NCI-H2196 (cell line): ENCODE data around the gene SNHG17.
A peak's percentile ranks its signal among the peaks of the same experiment; 100 is the strongest.
"Not testable (repeated sequence)": the region's sequence is repeated elsewhere in the genome, so short reads cannot be mapped to it uniquely, and the experiment has no call there.

Experiments
- DNase-seq: peaks from one replicate; lab custom pipeline; 2025; ENCODE audit not compliant: unreplicated experiment; lab: John Stamatoyannopoulos, UW

Gene SNHG17

DNA sequence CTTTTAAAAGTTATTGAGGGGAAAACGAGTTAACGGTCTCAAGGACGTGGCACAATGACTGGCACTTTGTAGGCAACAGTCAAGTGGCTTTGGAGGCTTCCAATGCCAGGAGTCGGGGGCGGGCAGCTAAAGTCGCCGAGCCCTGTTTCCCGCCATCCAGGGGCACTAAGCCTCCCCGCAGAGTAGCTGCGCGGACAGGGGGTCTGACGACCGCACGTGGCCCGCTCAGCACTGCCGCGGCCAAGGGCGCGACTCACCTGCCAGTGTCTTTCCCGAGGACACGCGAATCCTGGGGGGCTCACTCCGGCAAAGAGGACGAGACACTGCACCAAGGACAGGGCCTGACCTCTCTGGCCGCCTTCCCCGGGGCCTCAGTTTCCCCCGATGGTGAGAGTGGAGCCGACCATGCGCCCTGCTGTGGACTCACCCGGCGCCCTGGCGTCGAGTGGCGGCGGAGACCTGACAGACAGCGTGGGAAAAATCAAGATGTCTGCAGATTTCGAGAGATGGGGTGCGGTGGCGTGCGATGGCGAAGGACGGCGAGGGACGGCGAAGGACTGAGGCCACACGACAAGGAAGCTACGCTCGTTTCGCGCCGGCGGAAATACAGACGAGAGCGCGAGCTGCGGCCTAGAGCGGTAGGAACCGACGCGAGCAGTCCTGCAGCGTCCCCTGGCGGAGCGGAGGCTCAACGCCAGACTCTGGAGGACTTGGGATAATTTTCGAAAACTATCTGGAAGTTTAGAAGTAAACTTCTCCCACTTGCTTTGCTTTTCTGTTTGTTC, at the start of gene SNHG17:
SNHG17 (minus strand) TSS at position 559 of the 785 bp plus-strand sequence.
- peak; percentile 94 for DNase-seq

DNA sequence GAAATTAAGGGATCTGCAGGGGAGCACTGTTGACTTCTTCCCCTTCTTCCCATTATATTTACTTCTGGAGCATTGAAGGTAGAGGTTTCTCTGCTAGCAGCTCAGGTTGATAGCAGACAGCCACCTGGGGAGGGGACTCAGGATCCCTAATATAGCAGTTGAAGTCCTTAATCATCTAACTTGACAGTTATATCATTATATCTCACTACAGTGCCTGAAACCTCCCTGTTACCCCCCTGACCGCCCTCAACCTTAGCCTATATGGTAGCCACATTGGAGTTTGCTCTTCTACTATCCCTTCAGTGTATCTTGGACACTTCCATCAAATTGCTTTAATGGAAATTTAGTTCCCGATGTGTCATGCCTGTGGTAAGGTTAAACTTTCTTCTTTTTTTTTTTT, 44.5 kb upstream of the SNHG17 start:
- no peak for DNase-seq

DNA sequence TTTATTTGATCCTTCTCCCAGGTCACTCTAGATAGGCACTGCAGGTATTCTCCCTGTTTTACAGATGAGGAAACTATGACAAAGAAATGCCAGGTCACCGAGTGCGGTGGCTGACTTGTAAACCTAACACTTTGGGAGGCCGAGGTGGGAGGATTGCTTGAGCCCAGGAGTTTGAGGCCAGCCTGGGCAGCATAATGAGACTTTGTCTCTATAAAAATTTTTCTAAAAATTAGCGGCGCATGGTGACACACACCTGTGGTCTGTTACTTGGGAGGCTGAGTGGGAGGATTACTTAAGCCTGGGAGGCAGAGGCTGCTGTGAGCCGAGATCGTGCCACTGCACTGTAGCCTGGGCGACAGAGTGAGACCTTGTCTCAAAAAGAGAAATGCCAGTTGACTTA, 42.6 kb upstream of the SNHG17 start:
- DNase-seq, result no peak

DNA sequence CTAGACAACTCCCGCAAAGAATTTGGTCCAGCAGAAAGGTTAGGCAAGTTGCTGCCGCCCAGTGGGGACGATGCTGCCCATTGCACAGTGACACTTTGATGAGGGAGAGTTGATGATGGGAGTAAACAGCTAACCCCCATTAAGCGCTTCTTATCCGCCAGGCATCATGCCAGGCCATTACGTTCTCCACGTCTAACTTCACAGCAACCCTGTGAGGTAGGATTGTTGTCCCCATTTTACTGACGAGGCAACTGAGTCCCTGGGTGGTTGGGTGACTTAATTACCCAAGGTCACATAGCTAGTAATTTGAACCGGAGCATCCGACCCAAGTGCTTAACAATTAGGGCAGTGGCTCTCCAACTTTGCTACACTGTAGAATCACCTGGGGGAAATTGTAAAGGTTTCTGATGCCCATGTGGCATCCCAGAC, 38.3 kb upstream of the SNHG17 start:
- no peak for DNase-seq

DNA sequence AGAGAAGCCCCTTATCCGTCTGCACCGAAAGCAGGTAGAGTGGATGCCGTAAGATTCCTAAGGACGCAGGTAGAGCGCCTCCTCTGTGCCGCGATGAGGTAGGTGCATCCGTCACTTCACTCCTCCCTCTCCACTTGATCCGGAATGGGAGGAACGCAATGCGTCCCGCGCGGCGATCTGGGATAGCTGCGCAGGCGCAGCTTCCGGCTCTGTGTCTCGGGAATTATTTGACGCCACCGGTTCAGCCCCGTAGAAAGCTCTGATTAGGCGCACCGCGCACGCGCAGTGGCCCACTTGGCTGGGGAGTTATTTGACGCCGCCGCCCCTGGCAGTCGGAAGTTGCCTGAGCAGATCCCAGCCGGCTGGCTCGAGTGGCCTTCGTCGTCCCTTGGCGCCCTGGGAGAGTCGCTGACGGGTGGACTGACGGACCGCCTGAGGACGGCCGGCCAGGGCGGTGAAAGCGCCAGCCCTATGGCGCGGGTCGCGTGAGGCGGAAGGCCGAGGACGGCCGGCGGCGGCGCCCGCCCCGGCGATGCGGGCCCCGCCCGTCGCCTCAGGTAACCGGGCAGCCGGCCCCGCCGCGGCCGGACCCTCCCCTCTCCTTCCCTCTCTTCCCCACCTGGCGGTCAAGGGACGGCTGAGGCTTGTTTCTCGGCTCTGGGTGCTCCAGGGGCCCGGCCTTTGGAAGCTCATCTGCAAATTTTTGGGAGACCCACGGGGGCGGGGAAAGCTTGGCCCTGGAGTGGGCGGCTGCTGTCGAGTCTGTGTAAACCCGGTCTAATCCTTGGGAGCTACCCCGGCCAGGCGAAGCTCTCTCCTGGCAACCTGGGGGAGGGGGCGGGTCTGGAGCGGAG, 37.6 kb upstream of the SNHG17 start, which contains the start of gene RALGAPB:
RALGAPB (plus strand) TSS at position 331 of the 854 bp plus-strand sequence. CDS start 15,590 bp downstream, outside the sequence.
- peak; percentile 100 for DNase-seq

DNA sequence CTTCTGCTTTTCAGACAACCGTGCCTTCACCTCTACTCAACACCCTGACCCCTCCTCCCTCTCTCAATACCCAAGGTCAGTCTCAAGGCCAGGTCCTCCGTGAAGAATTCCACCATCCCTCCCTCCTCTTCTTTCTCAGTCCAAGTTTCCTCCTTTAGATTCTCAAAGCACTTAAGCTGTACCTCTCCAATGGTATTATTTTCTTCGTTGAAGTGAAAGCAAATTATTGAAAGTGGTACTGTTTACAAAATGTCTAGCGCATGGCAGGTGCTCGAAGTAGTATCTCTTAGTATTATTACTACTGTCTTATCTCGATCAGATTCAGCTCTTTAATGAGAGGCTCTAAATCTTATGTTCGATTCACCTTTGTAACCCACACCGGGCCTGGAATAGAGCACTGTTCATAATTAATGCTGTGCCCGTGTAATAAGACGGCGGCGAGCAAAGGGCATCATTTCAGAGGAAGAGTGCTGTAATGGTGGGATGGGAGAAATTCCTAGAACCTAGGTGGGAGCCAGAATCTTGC, 36.9 kb upstream of the SNHG17 start:
- DNase-seq, result no peak

DNA sequence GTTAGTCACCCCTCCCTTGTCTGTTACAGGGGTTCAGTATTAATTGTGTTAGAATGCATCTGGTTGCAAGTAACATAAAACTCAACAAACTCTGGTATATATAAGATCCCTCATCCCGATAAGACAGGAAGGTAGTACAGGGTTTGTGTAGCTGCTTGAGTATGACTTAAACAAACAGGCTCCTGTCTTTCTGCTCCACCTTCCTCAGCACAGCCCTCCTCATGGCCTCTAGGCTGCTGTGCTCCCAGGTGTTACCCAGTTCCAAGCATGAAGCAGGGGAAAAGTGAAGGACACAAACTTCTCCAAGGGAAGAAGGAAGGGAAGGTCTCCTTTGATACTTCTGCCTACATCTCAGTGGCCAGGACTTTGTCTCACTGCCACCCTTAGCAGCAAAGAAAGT, 36.1 kb upstream of the SNHG17 start:
- DNase-seq, result no peak

DNA sequence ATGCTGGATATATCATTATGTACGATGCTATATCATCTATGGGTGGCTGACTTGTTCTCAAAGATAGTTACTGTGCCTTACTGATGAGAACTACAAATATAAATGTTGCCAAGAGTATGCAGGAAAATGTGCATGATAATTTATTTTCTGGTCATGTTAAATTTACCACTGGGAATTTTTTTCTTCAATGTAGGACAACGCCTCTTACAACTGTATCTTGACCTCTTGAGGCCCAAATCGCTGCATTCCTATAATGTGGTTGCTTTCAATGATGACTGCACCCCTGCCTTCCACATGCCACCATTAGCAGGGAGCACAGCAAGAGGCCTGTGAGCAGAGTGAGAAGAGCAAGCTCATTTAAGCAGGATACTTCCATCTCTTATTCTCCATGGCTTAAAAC, 31.9 kb upstream of the SNHG17 start:
- no peak for DNase-seq

DNA sequence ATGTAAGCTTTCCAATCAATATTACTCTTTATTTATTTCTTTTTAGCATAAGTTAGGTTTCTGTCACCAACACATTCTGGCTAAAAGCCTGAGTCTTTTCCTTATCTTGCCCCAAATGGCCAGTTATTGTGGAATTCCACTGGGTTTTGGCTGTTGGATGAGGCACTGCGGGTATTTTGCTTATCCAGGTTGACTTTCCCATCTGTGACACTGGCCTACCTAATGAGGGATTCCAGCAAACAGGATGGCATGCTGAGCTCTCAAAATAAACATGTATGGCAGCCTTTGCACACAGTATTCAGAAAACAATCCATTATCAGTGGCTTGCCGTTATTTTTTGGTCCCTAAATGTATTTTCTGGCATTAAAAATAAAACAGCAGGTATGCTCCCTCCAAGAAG, 31.0 kb upstream of the SNHG17 start:
- no peak for DNase-seq

DNA sequence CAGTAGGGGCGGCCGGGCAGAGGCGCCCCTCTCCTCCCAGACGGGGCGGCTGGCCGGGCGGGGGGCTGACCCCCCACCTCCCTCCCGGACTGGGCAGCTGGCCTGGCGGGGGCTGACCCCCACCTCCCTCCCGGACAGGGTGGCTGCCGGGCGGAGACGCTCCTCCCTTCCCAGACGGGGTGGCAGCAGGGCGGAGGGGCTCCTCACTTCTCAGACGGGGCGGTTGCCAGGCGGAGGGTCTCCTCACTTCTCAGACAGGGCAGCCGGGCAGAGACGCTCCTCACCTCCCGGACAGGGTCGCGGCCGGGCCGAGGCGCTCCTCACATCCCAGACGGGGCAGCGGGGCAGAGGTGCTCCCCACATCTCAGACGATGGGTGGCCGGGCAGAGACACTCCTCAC, 26.4 kb upstream of the SNHG17 start:
- DNase-seq, result not testable (repeated sequence)

DNA sequence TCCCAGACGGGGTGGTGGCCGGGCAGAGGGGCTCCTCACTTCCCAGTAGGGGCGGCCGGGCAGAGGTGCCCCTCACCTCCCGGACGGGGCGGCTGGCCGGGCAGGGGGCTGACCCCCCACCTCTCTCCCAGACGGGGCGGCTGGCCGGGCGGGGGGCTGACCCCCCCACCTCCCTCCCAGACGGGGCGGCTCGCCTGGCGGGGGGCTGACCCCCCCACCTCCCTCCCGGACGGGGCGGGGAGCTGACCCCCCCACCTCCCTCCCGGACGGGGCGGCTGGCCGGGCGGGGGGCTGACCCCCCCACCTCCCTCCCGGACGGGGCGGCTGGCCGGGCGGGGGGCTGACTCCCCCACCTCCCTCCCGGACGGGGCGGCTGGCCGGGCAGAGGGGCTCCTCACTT, 26.0 kb upstream of the SNHG17 start:
- not testable (repeated sequence) for DNase-seq

DNA sequence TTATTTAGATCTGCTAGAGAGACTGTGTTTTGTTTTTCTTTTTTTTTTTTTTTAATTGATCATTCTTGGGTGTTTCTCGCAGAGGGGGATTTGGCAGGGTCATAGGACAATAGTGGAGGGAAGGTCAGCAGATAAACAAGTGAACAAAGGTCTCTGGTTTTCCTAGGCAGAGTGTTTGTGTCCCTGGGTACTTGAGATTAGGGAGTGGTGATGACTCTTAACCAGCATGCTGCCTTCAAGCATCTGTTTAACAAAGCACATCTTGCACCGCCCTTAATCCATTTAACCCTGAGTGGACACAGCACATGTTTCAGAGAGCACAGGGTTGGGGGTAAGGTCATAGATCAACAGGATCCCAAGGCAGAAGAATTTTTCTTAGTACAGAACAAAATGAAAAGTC, 25.5 kb upstream of the SNHG17 start:
- DNase-seq, result not testable (repeated sequence)

DNA sequence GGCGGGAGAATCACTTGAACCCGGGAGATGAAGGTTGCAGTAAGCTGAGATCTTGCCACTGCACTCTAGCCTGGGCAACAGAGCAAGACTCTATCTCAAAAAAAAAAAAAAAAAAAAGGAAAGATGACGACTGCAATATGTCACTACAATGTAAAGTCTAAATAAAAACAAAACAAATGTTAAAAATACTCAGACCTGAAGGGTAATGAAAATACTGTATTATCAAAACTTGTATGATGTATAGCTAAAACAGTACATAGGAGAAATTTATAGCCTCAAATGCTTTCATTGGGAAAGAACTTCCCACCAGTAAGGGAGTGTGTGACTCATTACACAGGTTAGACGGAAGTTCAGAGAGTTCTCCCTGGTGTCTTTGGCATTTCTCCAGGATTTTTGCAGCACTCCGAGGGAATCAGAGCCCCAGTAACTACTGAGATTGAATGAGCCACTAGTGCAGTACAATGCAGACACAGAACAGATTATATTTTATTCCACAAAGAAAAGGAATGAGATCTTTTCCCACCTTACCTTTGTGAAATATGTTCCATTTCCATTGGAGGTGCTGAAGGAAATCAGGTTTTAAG, 25.0 kb upstream of the SNHG17 start:
- peak; percentile 80 for DNase-seq

DNA sequence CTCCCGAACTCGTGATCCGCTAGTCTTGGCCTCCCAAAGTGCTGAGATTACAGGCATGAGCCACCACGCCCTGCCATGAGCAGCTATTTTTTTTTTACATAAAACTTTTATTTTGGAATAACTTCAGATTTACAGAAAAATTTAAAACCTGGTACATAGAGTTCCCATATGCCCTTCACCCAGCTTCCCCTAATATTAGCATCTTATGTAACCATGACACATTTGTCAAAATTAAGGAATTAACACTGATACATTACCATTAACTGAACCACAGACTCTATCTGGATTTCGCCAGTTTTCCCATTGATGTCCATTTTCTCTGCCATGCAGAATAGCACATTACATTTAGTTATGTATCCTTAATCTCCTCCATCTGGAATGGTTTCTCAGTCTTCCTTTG, 23.2 kb upstream of the SNHG17 start:
- DNase-seq, result no peak

DNA sequence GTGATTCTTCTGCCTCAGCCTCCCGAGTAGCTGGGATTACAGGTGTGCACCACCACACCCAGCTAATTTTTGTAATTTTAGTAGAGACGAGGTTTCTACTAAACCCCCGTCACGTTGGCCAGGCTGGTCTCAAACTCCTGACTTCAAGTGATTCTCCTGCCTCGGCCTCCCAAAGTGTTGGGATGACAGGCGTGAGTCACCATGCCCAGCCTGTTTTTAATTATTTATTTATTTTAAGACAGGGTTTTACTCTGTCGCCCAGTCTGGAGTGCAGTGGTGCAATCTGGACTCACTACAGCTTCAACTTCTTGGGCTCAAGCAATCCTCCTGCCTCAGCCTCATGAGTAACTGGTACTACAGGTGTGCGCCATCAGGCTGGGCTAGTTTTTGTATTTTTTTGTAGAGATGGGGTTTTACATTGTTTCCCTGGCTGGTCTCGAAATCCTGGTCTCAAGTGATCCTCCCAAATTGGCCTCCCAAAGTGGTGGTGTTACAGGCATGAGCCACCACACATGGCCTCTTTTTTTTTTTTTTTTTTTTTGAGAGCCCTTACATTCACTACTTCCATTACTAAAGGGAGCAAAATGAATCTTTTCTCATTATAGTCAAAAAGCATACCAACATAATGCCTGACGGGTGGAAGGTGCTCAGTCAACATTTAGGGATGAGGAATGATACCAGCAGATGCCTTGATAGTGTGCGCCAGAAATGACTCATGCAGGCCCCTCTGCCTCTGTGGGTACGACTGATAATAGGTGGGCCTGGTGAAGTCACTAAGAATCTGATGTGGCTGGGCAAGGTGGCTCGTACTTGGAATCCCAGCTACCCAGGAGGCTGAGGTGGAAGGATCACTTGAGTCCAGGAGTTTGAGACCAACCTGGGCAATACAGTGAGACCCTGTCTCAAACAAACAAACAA, 19.7 kb upstream of the SNHG17 start:
- no peak for DNase-seq

DNA sequence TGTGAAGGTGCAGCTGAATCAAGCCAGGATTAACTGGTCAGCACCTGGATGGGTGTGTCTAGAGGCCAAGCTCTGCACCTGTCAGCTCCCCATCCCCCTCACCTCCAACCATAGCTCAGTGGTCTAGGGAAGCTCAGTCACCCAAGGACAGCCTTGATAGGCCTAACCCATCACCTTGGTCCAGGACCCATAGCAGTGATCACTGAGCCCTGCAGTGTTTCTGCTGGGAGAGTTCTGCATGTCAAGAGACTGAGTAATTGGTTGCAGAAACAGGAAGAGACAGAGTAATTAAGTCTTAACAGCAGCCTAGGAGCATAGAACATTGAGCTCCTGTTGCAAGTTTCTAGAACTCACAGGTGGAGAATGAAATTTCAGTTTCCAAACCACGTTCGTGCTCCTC, 18.8 kb upstream of the SNHG17 start:
- DNase-seq, result no peak

DNA sequence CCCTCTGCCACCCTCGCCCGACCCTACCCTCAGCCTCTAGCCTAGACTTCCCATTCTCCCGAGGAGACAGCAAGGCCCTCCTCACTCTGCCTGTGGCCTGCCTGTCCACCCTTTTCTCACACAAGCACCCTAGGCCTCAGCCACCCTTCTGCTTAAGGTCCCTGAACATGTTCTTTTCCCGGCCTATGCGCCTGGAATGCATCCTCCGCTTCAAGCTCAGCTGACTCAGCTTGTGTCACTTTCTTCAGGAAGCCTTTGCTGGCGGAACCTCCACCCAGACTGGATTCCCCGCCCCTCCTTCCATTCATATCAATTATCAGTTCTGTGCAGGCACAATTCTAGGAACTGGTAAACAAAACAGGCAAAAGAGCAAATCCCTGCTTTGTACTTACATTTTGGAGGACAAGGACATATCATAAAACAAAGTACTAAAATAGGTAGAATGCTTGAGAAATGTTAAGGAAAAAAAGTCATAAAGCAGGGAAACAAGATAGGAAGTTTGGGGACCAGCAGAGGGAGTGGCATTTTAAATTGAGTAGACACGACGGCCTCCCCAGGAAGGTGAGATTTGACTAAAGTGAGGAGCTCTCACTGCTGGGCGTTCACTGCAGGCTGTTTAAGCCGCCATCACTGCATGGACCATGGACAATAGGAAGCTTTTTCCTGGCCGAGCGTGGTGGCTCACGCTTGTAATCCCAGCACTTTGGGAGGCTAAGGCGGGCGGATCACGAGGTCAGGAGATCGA, 17.9 kb upstream of the SNHG17 start:
- DNase-seq, result no peak

DNA sequence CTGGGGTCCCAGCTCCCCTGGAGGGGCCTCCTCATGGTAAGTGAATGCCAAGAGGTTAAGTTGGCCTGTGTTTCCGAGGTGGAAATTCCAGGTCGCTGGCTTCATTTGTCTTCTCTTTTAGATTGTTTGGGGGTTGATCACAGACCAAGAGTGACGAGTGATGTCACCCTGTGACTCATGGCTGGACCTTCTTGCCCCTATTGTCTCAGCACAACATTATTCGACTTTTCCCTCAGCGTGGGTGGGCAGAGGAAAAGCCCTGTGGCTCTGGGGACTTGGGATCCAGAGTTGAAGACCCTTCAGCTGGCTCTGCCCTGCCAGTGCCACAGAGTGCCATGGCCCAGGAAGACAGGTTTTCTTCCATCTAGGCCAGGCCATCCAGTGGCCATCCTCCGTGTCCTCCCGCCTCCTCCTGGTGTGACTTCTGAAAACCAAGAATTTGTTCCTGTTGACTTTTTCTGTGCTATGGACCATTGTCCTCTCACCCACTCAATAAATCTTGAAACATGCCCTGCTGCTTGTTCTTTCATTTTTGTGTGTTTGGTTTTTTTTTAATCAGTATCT, 15.4 kb upstream of the SNHG17 start:
- DNase-seq, result no peak

DNA sequence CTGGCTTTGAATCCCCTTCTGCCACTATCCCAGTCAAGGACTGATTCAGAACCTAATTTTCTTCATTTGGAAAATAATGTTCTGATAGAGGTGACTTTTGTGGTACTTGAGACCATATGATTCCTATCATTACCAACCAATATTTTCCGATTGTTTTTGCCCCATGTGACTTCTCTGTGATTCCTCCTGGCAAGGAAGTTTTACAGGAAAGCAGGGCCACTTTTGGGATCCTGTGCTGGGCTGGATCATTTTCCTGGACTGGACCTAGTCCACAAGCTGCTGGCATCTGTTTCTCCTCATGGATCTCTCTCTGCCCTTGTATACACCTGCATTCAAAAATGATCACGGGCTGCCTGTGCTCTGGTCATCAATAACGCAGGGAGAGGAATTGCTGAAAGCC, 13.9 kb upstream of the SNHG17 start:
- DNase-seq, result no peak
